Stimulated activated naive CD8-positive, alpha-beta T cell treated with anti-CD3 and anti-CD28 coated beads, Interleukin-15, amount 100 ng/mL, for 72 hours (primary cell): ENCODE results near the gene SEM1.
A peak's percentile ranks its signal among the peaks of the same experiment; 100 is the strongest.
"Not testable (repeated sequence)": the region's sequence is repeated elsewhere in the genome, so short reads cannot be mapped to it uniquely, and the experiment has no call there.

Experiments
- ATAC-seq: fragments of 150-1000 bp; cut with Tn5 transposase; 2 replicates; pipeline ENCODE4 v1.10.0; 2021; ENCODE audit warnings: mild to moderate bottlenecking, moderate library complexity
- DNase-seq, 2 donors: peaks; one replicate each; pipeline ENCODE4 v3.0.0; 2021 to 2022
- H3K27ac Mint-ChIP-seq, 2 donors: one replicate each; pipeline ENCODE4 v1.8.0; 2022; ENCODE audit warnings: mild to moderate bottlenecking in 2 of 2, mixed read lengths in 2 of 2, moderate library complexity in 2 of 2
- H3K27me3 Mint-ChIP-seq: one replicate; pipeline ENCODE4 v1.8.0; 2022; ENCODE audit warnings: mixed read lengths
- H3K4me1 Mint-ChIP-seq: one replicate; pipeline ENCODE4 v1.8.0; 2022; ENCODE audit warnings: mild to moderate bottlenecking, mixed read lengths
- H3K4me3 Mint-ChIP-seq, 2 donors: one replicate each; pipeline ENCODE4 v1.8.0; 2022; ENCODE audit warnings: mild to moderate bottlenecking in 2 of 2, mixed read lengths in 2 of 2, moderate library complexity in 1 of 2
- H3K9me3 Mint-ChIP-seq, 2 donors: one replicate each; pipeline ENCODE4 v1.8.0; 2022; ENCODE audit warnings: mixed read lengths in 2 of 2

Gene SEM1

DNA sequence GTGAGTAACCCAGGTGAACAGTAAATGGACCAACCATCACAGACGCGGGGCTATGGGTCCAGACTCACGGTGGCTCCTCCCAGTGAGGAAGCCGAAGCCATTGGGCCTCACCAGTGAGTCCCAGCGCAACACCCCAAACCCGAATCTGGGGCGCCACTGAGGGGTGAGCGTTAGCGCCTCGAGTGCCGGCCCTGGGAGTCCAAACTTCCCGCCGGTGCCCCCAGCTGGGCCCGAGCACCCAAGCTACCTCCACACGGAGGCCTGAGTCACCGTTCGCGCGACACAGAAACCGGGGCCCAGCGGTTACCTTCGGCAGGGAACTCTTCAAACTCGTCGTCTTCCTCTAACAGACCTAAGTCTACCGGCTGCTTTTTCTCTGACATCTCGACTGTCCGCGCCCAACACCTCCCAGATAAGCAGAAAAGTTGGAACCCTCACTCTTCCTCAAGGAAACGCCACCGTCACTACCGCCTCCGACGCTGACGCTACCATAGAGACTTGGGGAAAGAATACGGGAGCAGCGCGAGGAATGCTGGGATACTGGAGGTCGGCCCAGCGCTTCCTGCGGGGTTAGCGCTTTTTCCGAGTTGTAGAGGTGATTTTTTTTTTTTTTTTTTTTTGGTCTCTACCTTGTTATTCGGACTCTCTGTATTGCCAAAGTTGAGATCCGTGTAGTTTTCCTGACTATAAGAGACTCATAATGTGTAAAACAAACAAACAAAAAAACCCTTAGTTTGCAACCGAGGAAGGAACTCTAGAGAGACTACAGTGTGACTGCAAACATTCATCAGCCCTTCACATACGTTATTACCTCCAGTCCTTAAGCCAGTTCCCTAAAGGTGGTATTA lies at the start of gene SEM1:
TSS of gene SEM1 (minus strand) at position 466 of the 848 bp plus-strand sequence. CDS start at position 383, 83 bp downstream.
- ATAC-seq = peak; percentile 95
- H3K27me3 Mint-ChIP-seq = peaks cover 8% of the 10 kb centered on the region

GRCh38 chr7:96757880-96758279 lies 48.2 kb upstream of the SEM1 start:
- not testable (repeated sequence) for H3K4me3 Mint-ChIP-seq, ATAC-seq, DNase-seq, H3K27ac Mint-ChIP-seq, H3K4me1 Mint-ChIP-seq
- peaks cover 76% of the 10 kb centered on the region for H3K27me3 Mint-ChIP-seq
- peaks cover 0 to 25% of the 10 kb centered on the region in 2 donors for H3K9me3 Mint-ChIP-seq

More for the DNA sequence above, at the start of gene SEM1:
- H3K9me3 Mint-ChIP-seq = peaks cover 14 to 24% of the 10 kb centered on the region in 2 donors
- peak within 1 kb of the TSS; percentile 97 to 99 for H3K27ac Mint-ChIP-seq
- H3K4me3 Mint-ChIP-seq = peak within 1 kb of the TSS; percentile 96 to 99
- H3K4me1 Mint-ChIP-seq = peaks cover 21% of the 10 kb centered on the region
- DNase-seq = peak; percentile 67 to 76

- H3K27ac Mint-ChIP-seq = no peak overlapping the region
- ATAC-seq (no peak), DNase-seq (no peak)
- H3K27me3 Mint-ChIP-seq = peaks cover 10% of the 10 kb centered on the region
- H3K4me1 Mint-ChIP-seq = no peaks in the 10 kb centered on the region
- no peak overlapping the region for H3K4me3 Mint-ChIP-seq
- peaks cover 5 to 8% of the 10 kb centered on the region in 2 donors for H3K9me3 Mint-ChIP-seq
Observed at GRCh38 chr7:96747418-96747940, 37.8 kb upstream of the SEM1 start.

DNA sequence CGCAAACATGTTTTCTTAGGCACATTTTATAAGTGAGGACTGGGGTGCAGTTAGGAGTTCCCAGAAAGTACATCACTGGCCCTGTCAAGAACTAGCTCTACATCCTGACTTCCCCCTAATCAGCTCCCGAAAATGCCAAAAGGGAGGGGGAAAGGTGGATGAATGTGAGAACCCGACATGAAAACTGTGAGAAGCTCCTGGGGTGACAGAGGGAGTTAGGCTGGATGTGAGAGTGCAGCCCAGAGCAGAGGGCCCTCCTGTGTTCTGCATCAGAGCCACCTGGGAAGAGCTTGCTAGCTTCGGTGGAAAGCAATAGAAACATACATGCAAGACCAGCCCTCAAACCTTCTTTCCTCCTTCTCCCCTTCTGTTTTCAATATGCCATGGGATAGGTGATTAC lies 30.5 kb upstream of the SEM1 start:
- H3K9me3 Mint-ChIP-seq = no peaks in the 10 kb centered on the region
- ATAC-seq (no peak), DNase-seq (no peak)
- H3K4me1 Mint-ChIP-seq = no peaks in the 10 kb centered on the region
- no peak overlapping the region for H3K27ac Mint-ChIP-seq
- H3K4me3 Mint-ChIP-seq = no peak overlapping the region
- peaks cover 19% of the 10 kb centered on the region for H3K27me3 Mint-ChIP-seq

GRCh38 chr7:96739609-96740008 lies 30.0 kb upstream of the SEM1 start:
- Mint-ChIP-seq H3K9me3 (no peaks in the 10 kb centered on the region), H3K4me1 (no peaks in the 10 kb centered on the region), H3K27ac (no peak overlapping the region), H3K27me3 (peaks cover 17% of the 10 kb centered on the region), H3K4me3 (no peak overlapping the region)
- ATAC-seq (no peak), DNase-seq (no peak)

- no peaks in the 10 kb centered on the region for H3K9me3 Mint-ChIP-seq
- H3K27ac Mint-ChIP-seq = no peak overlapping the region
- ATAC-seq (no peak), DNase-seq (no peak)
- no peaks in the 10 kb centered on the region for H3K4me1 Mint-ChIP-seq
- no peak overlapping the region for H3K4me3 Mint-ChIP-seq
- H3K27me3 Mint-ChIP-seq = peaks cover 17% of the 10 kb centered on the region
Observed at GRCh38 chr7:96739167-96739566, 29.5 kb upstream of the SEM1 start.

DNA sequence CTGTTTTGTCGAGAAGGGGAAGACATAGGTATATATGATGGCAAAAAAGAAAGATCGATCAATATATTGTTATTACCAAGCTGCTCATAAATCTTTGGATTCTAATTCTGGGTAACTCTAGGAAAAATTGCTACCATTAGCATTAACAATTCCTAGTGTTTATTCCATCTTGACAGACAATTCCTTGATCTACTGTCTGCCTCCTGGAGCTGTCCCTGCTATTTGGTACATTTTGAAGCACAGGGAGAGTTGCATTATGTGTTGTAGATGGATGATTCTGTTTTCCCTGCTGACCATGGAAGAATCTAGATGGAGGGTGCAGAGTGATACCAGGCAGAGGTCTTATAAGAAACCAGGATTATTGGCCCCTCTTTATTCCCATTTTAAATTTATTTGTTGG lies 29.1 kb upstream of the SEM1 start:
- no peak for ATAC-seq
- Mint-ChIP-seq H3K9me3 (no peaks in the 10 kb centered on the region), H3K27me3 (peaks cover 17% of the 10 kb centered on the region), H3K4me1 (no peaks in the 10 kb centered on the region), H3K4me3 (no peak overlapping the region), H3K27ac (no peak overlapping the region)
- DNase-seq = no peak

DNA sequence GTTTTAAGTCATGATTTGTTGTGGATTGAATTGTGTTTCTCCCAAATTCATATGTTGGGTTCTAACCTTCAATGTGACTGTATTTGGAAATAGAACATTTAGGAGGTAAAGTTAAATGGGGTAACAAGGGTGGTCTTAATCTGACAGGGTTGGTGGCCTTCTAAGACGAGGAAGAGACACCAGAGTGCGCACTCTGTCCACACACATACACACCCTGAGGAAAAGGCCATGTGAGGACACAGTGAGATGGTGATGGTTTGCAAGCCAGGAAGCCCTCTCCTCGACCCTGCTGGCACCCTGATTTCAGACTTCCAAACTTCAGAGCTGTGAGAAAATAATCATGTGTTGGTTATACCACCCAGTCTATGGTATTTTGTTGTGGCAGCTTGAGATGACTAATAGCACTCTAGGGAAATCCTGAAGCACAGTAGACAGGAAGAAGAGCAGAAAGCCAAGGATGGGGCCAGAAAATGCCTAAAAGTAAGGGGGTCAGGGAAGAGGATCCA lies 28.0 kb upstream of the SEM1 start:
- Mint-ChIP-seq H3K4me1 (no peaks in the 10 kb centered on the region), H3K27ac (no peak overlapping the region), H3K27me3 (peaks cover 17% of the 10 kb centered on the region), H3K9me3 (no peaks in the 10 kb centered on the region), H3K4me3 (no peak overlapping the region)
- no peak for ATAC-seq
- DNase-seq = no peak

- H3K4me1 Mint-ChIP-seq = no peaks in the 10 kb centered on the region
- H3K9me3 Mint-ChIP-seq = no peaks in the 10 kb centered on the region
- DNase-seq (no peak), ATAC-seq (no peak)
- no peak overlapping the region for H3K4me3 Mint-ChIP-seq
- H3K27ac Mint-ChIP-seq = no peak overlapping the region
- H3K27me3 Mint-ChIP-seq = no peaks in the 10 kb centered on the region
Observed at GRCh38 chr7:96734343-96734742, 24.7 kb upstream of the SEM1 start.

DNA sequence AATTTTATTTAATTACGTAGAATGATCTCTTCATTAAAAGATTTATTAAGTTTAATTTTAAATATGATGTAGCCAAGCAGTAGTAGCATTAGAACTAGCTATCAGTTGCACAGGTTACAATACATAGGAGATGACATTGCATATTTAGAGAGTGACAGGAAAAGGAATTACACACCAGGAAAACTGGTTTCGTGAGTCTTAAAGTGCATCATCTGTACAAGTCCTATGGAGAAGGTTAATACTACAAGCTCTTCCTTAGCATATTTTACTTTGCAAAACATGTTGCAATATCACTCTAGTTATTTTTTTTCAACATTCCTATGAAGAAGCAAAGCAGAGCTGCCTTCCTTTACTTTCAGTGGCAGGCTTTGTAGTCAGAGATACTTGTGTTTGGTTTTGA lies 20.2 kb upstream of the SEM1 start:
- peaks cover 3% of the 10 kb centered on the region for H3K27me3 Mint-ChIP-seq
- no peak for ATAC-seq

DNA sequence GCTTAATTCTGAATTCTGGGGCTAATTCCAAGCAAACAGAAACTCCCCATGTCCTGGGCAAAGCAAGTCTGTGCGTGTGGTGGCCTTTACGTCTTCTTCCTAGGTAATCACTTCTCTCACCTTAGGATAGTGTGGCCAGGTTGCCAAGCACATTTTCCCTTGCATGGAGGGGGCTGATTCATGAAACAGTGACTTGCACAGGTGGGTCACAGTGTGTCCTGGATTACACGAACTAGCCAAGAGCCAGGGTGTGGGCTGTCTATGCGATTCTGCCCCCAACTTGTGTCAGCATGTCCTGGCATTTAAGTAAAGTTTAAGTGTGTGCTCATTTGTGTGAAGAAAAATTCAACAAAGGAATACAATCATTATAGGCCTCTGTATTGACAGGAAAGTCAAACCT lies 18.5 kb upstream of the SEM1 start:
- DNase-seq (no peak), ATAC-seq (no peak)
- Mint-ChIP-seq H3K4me3 (no peak overlapping the region), H3K4me1 (no peaks in the 10 kb centered on the region), H3K9me3 (no peaks in the 10 kb centered on the region), H3K27me3 (peaks cover 20% of the 10 kb centered on the region), H3K27ac (no peak overlapping the region)

More for the DNA sequence above, 20.2 kb upstream of the SEM1 start:
- no peak overlapping the region for H3K4me3 Mint-ChIP-seq
- H3K4me1 Mint-ChIP-seq = no peaks in the 10 kb centered on the region
- DNase-seq = no peak
- H3K27ac Mint-ChIP-seq = no peak overlapping the region
- H3K9me3 Mint-ChIP-seq = no peaks in the 10 kb centered on the region

GRCh38 chr7:96727534-96728088 lies 18.0 kb upstream of the SEM1 start:
- H3K4me1 Mint-ChIP-seq = no peaks in the 10 kb centered on the region
- no peak overlapping the region for H3K4me3 Mint-ChIP-seq
- ATAC-seq (no peak), DNase-seq (no peak)
- peaks cover 25% of the 10 kb centered on the region for H3K27me3 Mint-ChIP-seq
- H3K27ac Mint-ChIP-seq = peak overlapping the region in 1 of 2 donors; percentile 71
- no peaks in the 10 kb centered on the region for H3K9me3 Mint-ChIP-seq

DNA sequence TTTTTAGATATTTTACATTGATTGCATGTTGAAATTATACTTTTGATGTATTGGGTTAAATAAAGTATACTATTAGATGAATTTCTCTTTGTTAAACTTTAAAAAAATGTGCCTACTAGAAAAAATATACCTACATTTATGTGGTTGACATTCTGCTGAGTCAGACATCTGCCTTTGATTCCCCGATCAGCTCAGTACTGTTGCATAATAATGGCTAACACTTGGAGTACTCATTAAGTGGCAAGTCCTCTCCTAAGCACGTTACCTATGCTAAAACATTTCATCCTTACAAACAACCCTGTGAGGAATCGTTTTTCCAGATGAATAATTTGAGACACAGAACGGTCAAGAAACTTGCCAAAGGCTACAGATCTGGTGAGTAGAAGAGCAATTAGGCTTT lies 14.0 kb upstream of the SEM1 start:
- DNase-seq = no peak

DNA sequence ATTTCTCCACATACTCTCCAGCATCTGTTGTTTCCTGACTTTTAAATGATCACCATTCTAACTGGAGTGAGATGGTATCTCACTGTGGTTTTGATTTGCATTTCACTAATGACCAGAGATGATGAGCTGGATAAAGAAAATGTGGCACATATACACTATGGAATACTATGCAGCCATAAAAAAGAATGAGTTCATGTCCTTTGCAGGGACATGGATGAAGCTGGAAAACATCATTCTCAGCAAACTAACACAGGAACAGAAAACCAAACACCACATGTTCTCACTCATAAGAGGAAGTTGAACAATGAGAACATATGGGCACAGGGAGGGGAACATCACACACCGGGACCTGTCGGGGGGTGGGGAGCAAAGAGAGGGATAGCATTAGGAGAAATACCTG lies 13.3 kb upstream of the SEM1 start:
- not testable (repeated sequence) for ATAC-seq, H3K4me3 Mint-ChIP-seq, DNase-seq, H3K27ac Mint-ChIP-seq, H3K9me3 Mint-ChIP-seq, H3K4me1 Mint-ChIP-seq
- H3K27me3 Mint-ChIP-seq = peaks cover 55% of the 10 kb centered on the region

More for the DNA sequence above, 14.0 kb upstream of the SEM1 start:
- Mint-ChIP-seq H3K27ac (no peak overlapping the region), H3K9me3 (no peaks in the 10 kb centered on the region), H3K4me1 (no peaks in the 10 kb centered on the region), H3K27me3 (peaks cover 55% of the 10 kb centered on the region), H3K4me3 (no peak overlapping the region)
- no peak for ATAC-seq

GRCh38 chr7:96720843-96721242 lies 11.2 kb upstream of the SEM1 start:
- H3K27me3 Mint-ChIP-seq = peaks cover 70% of the 10 kb centered on the region
- no peaks in the 10 kb centered on the region for H3K4me1 Mint-ChIP-seq
- ATAC-seq (no peak), DNase-seq (no peak)
- H3K4me3 Mint-ChIP-seq = no peak overlapping the region
- no peaks in the 10 kb centered on the region for H3K9me3 Mint-ChIP-seq
- no peak overlapping the region for H3K27ac Mint-ChIP-seq

- ATAC-seq (no peak), DNase-seq (no peak)
- Mint-ChIP-seq H3K27me3 (peaks cover 65% of the 10 kb centered on the region), H3K27ac (no peak overlapping the region), H3K4me3 (no peak overlapping the region), H3K9me3 (peaks cover 3 to 4% of the 10 kb centered on the region in 2 donors), H3K4me1 (no peaks in the 10 kb centered on the region)
Observed at GRCh38 chr7:96719164-96719563, 9.5 kb upstream of the SEM1 start.
